ENCODE data around the gene GALNT2.

Gene GALNT2

GRCh38 chr1:230067871-230068620 lies 1.0 kb downstream of the GALNT2 start:
- H3K9ac ChIP-seq (ENCODE audit: low read length), result peak overlapping the region; percentile 91
- TF ChIP-seq EZH2 (optimal IDR thresholded peaks at IDR 0.05; ENCODE audit: low read depth, low read length) (no peak), EZH2phosphoT487 (IDR thresholded peaks at IDR 0.05; ENCODE audit: low read length) (no peak)
- TF ChIP-seq, protein P1, sequence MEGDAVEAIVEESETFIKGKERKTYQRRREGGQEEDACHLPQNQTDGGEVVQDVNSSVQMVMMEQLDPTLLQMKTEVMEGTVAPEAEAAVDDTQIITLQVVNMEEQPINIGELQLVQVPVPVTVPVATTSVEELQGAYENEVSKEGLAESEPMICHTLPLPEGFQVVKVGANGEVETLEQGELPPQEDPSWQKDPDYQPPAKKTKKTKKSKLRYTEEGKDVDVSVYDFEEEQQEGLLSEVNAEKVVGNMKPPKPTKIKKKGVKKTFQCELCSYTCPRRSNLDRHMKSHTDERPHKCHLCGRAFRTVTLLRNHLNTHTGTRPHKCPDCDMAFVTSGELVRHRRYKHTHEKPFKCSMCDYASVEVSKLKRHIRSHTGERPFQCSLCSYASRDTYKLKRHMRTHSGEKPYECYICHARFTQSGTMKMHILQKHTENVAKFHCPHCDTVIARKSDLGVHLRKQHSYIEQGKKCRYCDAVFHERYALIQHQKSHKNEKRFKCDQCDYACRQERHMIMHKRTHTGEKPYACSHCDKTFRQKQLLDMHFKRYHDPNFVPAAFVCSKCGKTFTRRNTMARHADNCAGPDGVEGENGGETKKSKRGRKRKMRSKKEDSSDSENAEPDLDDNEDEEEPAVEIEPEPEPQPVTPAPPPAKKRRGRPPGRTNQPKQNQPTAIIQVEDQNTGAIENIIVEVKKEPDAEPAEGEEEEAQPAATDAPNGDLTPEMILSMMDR (IDR thresholded peaks at IDR 0.05; ENCODE audit: low read length), result peak; percentile 18; the same call in 1 of the 2 replicates
- peaks cover 17% of the 10 kb centered on the region for H3F3A ChIP-seq (ENCODE audit: insufficient read depth, low read length)
- H3K36me3 ChIP-seq (replicated peaks; ENCODE audit: insufficient read depth, low read length), result no peaks in the 10 kb centered on the region
- peak overlapping the region; percentile 84 for H3K4me2 ChIP-seq (ENCODE audit: low read depth, low read length)
- no peaks in the 10 kb centered on the region for H3K9me3 ChIP-seq (replicated peaks; ENCODE audit: insufficient read depth, low read length)
- peaks cover 12% of the 10 kb centered on the region; the same call in 1 of the 2 replicates for H4K20me1 ChIP-seq (ENCODE audit: insufficient read depth, low read length)
- H3K27ac ChIP-seq (ENCODE audit: low read length), result peak overlapping the region; percentile 58
- H3K4me3 ChIP-seq (ENCODE audit: low read length), result peak overlapping the region; percentile 90
- H3K4me1 ChIP-seq (ENCODE audit: low read length), result peaks cover 6% of the 10 kb centered on the region; the same call in 1 of the 2 replicates
- H3K9me2 ChIP-seq (replicated peaks; ENCODE audit: insufficient read depth, low read length), result no peaks in the 10 kb centered on the region
- DNase-seq, result peak; percentile 34
- H2AFZ ChIP-seq (ENCODE audit: low read length), result peak overlapping the region; percentile 50
- H3K79me2 ChIP-seq (ENCODE audit: low read length), result peaks cover 57% of the 10 kb centered on the region
- no peaks in the 10 kb centered on the region for H3K27me3 ChIP-seq (replicated peaks; ENCODE audit: insufficient read depth, low read length)

DNA sequence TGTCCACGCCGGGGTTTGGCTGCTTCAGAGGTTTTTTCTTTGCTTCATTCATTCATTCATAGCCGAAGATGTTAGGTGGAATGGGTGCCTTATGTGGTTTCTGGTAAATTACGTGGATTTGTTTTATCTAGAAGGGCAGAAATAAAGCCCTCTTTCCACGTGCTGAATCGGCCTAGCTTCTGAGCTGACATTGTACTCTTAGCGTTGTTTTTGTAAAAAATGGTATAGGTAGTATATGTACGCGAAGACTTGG lies 1.5 kb downstream of the GALNT2 start:
- H3K27ac ChIP-seq (ENCODE audit: low read length), result peak overlapping the region; percentile 58
- H3F3A ChIP-seq (ENCODE audit: insufficient read depth, low read length), result peaks cover 17% of the 10 kb centered on the region
- no peaks in the 10 kb centered on the region for H3K27me3 ChIP-seq (replicated peaks; ENCODE audit: insufficient read depth, low read length)
- no peaks in the 10 kb centered on the region for H3K36me3 ChIP-seq (replicated peaks; ENCODE audit: insufficient read depth, low read length)
- peaks cover 12% of the 10 kb centered on the region; the same call in 1 of the 2 replicates for H4K20me1 ChIP-seq (ENCODE audit: insufficient read depth, low read length)
- peak overlapping the region; percentile 90 for H3K4me3 ChIP-seq (ENCODE audit: low read length)
- H3K4me2 ChIP-seq (ENCODE audit: low read depth, low read length), result peak overlapping the region; percentile 84
- H2AFZ ChIP-seq (ENCODE audit: low read length), result no peak overlapping the region
- H3K79me2 ChIP-seq (ENCODE audit: low read length), result peaks cover 62% of the 10 kb centered on the region
- no peaks in the 10 kb centered on the region for H3K9me2 ChIP-seq (replicated peaks; ENCODE audit: insufficient read depth, low read length)
- TF ChIP-seq EZH2 (optimal IDR thresholded peaks at IDR 0.05; ENCODE audit: low read depth, low read length) (no peak), EZH2phosphoT487 (IDR thresholded peaks at IDR 0.05; ENCODE audit: low read length) (no peak)
- TF ChIP-seq, protein P1 (IDR thresholded peaks at IDR 0.05; ENCODE audit: low read length), result no peak
- H3K9me3 ChIP-seq (replicated peaks; ENCODE audit: insufficient read depth, low read length), result no peaks in the 10 kb centered on the region
- peaks cover 6% of the 10 kb centered on the region; the same call in 1 of the 2 replicates for H3K4me1 ChIP-seq (ENCODE audit: low read length)
- H3K9ac ChIP-seq (ENCODE audit: low read length), result peak overlapping the region; percentile 91
- no peak for DNase-seq

GRCh38 chr1:230068952-230069684 lies 2.1 kb downstream of the GALNT2 start:
- H3K4me2 ChIP-seq (ENCODE audit: low read depth, low read length), result peak overlapping the region; percentile 84
- H2AFZ ChIP-seq (ENCODE audit: low read length), result no peak overlapping the region
- H3K4me1 ChIP-seq (ENCODE audit: low read length), result peaks cover 6% of the 10 kb centered on the region; the same call in 1 of the 2 replicates
- TF ChIP-seq, protein P1 (IDR thresholded peaks at IDR 0.05; ENCODE audit: low read length), result peak; percentile 21; the same call in 1 of the 2 replicates
- no peak for TF ChIP-seq EZH2 (optimal IDR thresholded peaks at IDR 0.05; ENCODE audit: low read depth, low read length)
- peak overlapping the region; percentile 91 for H3K9ac ChIP-seq (ENCODE audit: low read length)
- peaks cover 12% of the 10 kb centered on the region; the same call in 1 of the 2 replicates for H4K20me1 ChIP-seq (ENCODE audit: insufficient read depth, low read length)
- no peaks in the 10 kb centered on the region for H3K27me3 ChIP-seq (replicated peaks; ENCODE audit: insufficient read depth, low read length)
- no peaks in the 10 kb centered on the region for H3K9me2 ChIP-seq (replicated peaks; ENCODE audit: insufficient read depth, low read length)
- no peaks in the 10 kb centered on the region for H3K36me3 ChIP-seq (replicated peaks; ENCODE audit: insufficient read depth, low read length)
- H3K4me3 ChIP-seq (ENCODE audit: low read length), result peak overlapping the region; percentile 90
- peaks cover 68% of the 10 kb centered on the region for H3K79me2 ChIP-seq (ENCODE audit: low read length)
- peak overlapping the region; percentile 58 for H3K27ac ChIP-seq (ENCODE audit: low read length)
- H3F3A ChIP-seq (ENCODE audit: insufficient read depth, low read length), result peaks cover 17% of the 10 kb centered on the region
- no peaks in the 10 kb centered on the region for H3K9me3 ChIP-seq (replicated peaks; ENCODE audit: insufficient read depth, low read length)
- DNase-seq, result peak; percentile 76

All from MM.1S (cell line).